ENCODE measurements around the gene DR1.

DNA sequence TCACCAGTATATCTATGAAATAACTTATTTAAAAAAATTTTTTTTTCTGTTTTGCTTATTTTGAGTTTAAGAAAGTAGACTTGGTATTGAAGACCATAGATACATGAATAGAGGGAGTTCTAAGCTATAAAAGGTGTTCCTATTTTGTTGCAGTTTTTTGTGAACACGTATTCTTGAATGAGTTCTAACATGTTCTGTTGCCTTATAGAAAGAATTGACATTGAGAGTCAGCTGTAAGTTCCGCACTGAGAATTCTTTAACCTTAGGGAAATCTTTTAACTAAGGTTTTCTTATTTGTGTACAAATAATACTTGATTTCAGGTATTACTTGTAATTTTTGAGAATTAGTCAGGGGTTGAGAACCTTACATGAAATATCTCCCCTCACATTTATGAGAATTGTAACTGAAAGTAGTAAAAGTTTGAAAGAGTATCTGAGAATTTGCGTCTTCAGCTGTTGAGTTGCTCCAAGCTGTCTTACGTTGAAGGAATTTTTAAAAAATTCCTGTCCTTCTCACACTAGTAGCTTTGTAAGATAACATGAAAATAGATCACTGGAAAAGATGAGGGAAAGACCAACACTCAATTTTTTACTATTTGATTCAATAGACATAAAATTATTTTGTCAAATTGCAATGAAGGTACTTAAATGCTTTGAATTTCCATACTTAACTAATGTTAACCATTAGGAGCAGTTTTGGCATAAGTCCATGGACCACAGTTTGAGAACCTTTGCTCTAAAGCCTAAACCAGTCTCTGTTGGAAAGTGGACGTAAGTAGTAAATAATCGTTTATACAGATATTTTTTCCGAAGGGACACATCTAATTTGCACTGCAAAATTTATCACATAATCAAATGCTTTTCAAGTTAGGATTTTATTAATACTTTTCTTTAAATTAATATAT is 3.8 kb downstream of the DR1 start:
- TF ChIP-seq GATA2 (IDR thresholded peaks at IDR 0.05; ENCODE audit: low read depth, low read length) (no peak), GATA3 (IDR thresholded peaks at IDR 0.05; ENCODE audit: low read depth, low read length) (no peak)
